A549 (cell line): ENCODE measurements around the gene WFDC11. TPM values are rescaled to one million over a fixed set of nuclear protein-coding genes. Genes with fewer than 3 reads are reported as not detected.
A peak's percentile ranks its signal among the peaks of the same experiment; 100 is the strongest.
"Not testable (repeated sequence)": the region's sequence is repeated elsewhere in the genome, so short reads cannot be mapped to it uniquely, and the experiment has no call there.

Experiments
- ATAC-seq, 2 experiments: fragments of 200-7000 bp in 1 of 2; fragments of >200 bp in 1 of 2; cut with Nextera tagmentation in 1 of 2; cut with Tn5 transposase in 1 of 2; 3 replicates each; pipeline versions ENCODE4 v1.8.0 to v1.9.1; 2018 to 2020; ENCODE audit warnings: mild to moderate bottlenecking in 1 of 2, moderate library complexity in 1 of 2
- CTCF ChIA-PET: fragments of 300-600 bp; sonication (Branson Sonifier 250); formaldehyde crosslinking; extraction: SDS; loops from one replicate; lab custom pipeline; 2021; ENCODE audit warnings: antibody characterized with exemption, inconsistent platforms; lab: Yijun Ruan, JAX
- POLR2A ChIA-PET: fragments of 350-600 bp; formaldehyde crosslinking; extraction: SDS; loops from one replicate; lab custom pipeline; 2021; ENCODE audit warnings: antibody characterized with exemption, inconsistent platforms; lab: Yijun Ruan, JAX
- DNase-seq, 2 experiments: peaks; one replicate each; pipeline versions ENCODE4 v3.0.0 to v3.0.0-alpha.2; 2011 to 2016; ENCODE audit warnings: low read depth in 1 of 2, low spot score in 1 of 2
- FAIRE-seq: peaks from 2 replicates; lab custom pipeline; 2011; peaks lifted over from hg19 to GRCh38; lab: Jason Lieb, UNC
- H3K27ac ChIP-seq, 2 experiments: fragments of >200 bp; sonication (Bioruptor Twin); formaldehyde crosslinking; 3 replicates each; pipeline ENCODE4 v1.5.1; 2016 to 2017
- H3K4me1 ChIP-seq: fragments of >200 bp; sonication (Bioruptor Twin); formaldehyde crosslinking; 3 replicates; pipeline ENCODE4 v1.6.1; 2016
- H3K4me2 ChIP-seq: fragments of >200 bp; sonication (Bioruptor Twin); formaldehyde crosslinking; 3 replicates; pipeline ENCODE4 v1.6.1; 2016
- H3K4me3 ChIP-seq: fragments of >200 bp; sonication (Bioruptor Twin); formaldehyde crosslinking; 3 replicates; pipeline ENCODE4 v1.5.1; 2016
- H3K9me3 ChIP-seq: fragments of >200 bp; sonication (Bioruptor Twin); formaldehyde crosslinking; 3 replicates; pipeline ENCODE4 v1.6.1; 2016
- CBX2 ChIP-seq: fragments of 200-600 bp; sonication (generic); IDR thresholded peaks from 2 replicates; pipeline ENCODE4 v1.6.1; 2016; ENCODE audit warnings: low read depth, mild to moderate bottlenecking, borderline replicate concordance
- CEBPB ChIP-seq, 2 experiments: fragments of >200 bp in 1 of 2; sonication (Bioruptor Twin) in 1 of 2; formaldehyde crosslinking in 1 of 2; IDR thresholded peaks; 2 replicates each; pipeline ENCODE4 v1.6.1; 2012 to 2016
- EHF ChIP-seq: fragments of 250-450 bp; sonication (Bioruptor Pico); IDR thresholded peaks from 2 replicates; pipeline ENCODE4 v1.5.0; 2020; ENCODE audit warnings: mild to moderate bottlenecking
- ESRRA ChIP-seq: fragments of 150-350 bp; IDR thresholded peaks from 2 replicates; pipeline ENCODE4 v1.6.1; 2014; ENCODE audit warnings: mild to moderate bottlenecking, low read length, borderline replicate concordance
- HOXA7 ChIP-seq: fragments of 250-450 bp; sonication (Bioruptor Pico); IDR thresholded peaks from 2 replicates; pipeline ENCODE4 v1.5.0; 2020; ENCODE audit warnings: mild to moderate bottlenecking, moderate library complexity
- HOXB5 ChIP-seq: fragments of 250-450 bp; sonication (Bioruptor Pico); IDR thresholded peaks from 2 replicates; pipeline ENCODE4 v1.5.0; 2020; ENCODE audit warnings: mild to moderate bottlenecking, moderate library complexity
- JUNB ChIP-seq: fragments of >200 bp; sonication (Bioruptor Twin); formaldehyde crosslinking; IDR thresholded peaks from 2 replicates; pipeline ENCODE4 v1.6.1; 2016
- KDM5A ChIP-seq: fragments of 200-600 bp; sonication (generic); IDR thresholded peaks from 2 replicates; pipeline ENCODE4 v1.6.1; 2016; ENCODE audit warnings: antibody characterized with exemption, mild to moderate bottlenecking
- MAX ChIP-seq: IDR thresholded peaks from 2 replicates; pipeline ENCODE4 v1.6.1; 2012
- MYC ChIP-seq: IDR thresholded peaks from 2 replicates; pipeline ENCODE4 v1.6.1; 2012; ENCODE audit warnings: mild to moderate bottlenecking, inconsistent platforms, low read length, improper control_type of control experiment, borderline replicate concordance
- PHF8 ChIP-seq: fragments of 200-600 bp; sonication (generic); IDR thresholded peaks from 2 replicates; pipeline ENCODE4 v1.6.1; 2016; ENCODE audit warnings: low read depth, mild to moderate bottlenecking, antibody characterized with exemption, moderate library complexity, borderline replicate concordance
- POLR2A ChIP-seq: IDR thresholded peaks from 2 replicates; pipeline ENCODE4 v1.6.1; 2012; ENCODE audit warnings: mild to moderate bottlenecking, low read length
- RAD21 ChIP-seq, 2 experiments: fragments of >200 bp in 1 of 2; sonication (Bioruptor Twin) in 1 of 2; formaldehyde crosslinking in 1 of 2; IDR thresholded peaks in 1 of 2; conservative IDR thresholded peaks in 1 of 2; 2 replicates in 1 of 2; 3 replicates in 1 of 2; pipeline ENCODE4 v1.6.1; 2012 to 2018; ENCODE audit warnings: inconsistent platforms in 1 of 2
- REST ChIP-seq: fragments of 200-600 bp; sonication (generic); IDR thresholded peaks from 2 replicates; pipeline ENCODE4 v1.6.1; 2016; ENCODE audit warnings: antibody characterized with exemption, mild to moderate bottlenecking, moderate library complexity
- RFX5 ChIP-seq: fragments of 450-650 bp; IDR thresholded peaks from 2 replicates; pipeline ENCODE4 v1.7.1; 2014; ENCODE audit warnings: antibody characterized with exemption, mild to moderate bottlenecking, moderate library complexity
- RNF2 ChIP-seq: fragments of 200-600 bp; sonication (generic); IDR thresholded peaks from 2 replicates; pipeline ENCODE4 v1.6.1; 2016; ENCODE audit warnings: low read depth, mild to moderate bottlenecking, antibody characterized with exemption, moderate library complexity, borderline replicate concordance
- WGBS: methylation state at CpG from one replicate; pipeline ENCODE4 v1.1.6; 2017; ENCODE audit errors: missing lambda C conversion rate; 5-methylcytosine and 5-hydroxymethylcytosine counted together
- polyA plus RNA-seq, 4 experiments: library from polyadenylated mRNA; depleted of rRNA in 3 of 4; stranded (reverse); fragments of >200 nt; fragmentation: RNase III in 1 of 4; extraction: RNeasy Plus Mini Kit Qiagen cat#74134 plus additional on column Dnase treatment in 1 of 4; gene quantifications; 2 replicates in 3 of 4; 3 replicates in 1 of 4; pipeline ENCODE4 v1.2.3, GENCODE V29; 2011 to 2017
- TF ChIP-seq, protein P1 (sequence below): IDR thresholded peaks from 2 replicates; pipeline ENCODE4 v1.6.1; 2012
- TF ChIP-seq, protein P2 (sequence below): fragments of 250-450 bp; sonication (Bioruptor Pico); IDR thresholded peaks from 2 replicates; pipeline ENCODE4 v1.5.0; 2020; ENCODE audit warnings: low read depth, mild to moderate bottlenecking, moderate library complexity

The WFDC11 gene
- polyA plus RNA-seq, 2 of the 4 experiments (the other 2 are of a cell fraction): not detected

GRCh38 chr20:45695496-45695895 is 25.5 kb upstream of the WFDC11 start:
- ChIA-PET CTCF (interaction anchor here (1.9 kb wide), 1 partner anchor 14 kb away, joined by 4 read pairs; no protein-coding TSS in a partner anchor), POLR2A (no interaction called here)
- ATAC-seq: no peak
- H3K27ac ChIP-seq: no peak overlapping the region
- no peak for DNase-seq
- TF ChIP-seq PHF8 (no peak), HOXB5 (CRISPR knock-in tag) (no peak)
- WGBS: 73% methylated on average over 2 of the region's 2 CpGs
- no peak overlapping the region for H3K4me3 ChIP-seq
- no peak overlapping the region for H3K4me2 ChIP-seq
- no peak for FAIRE-seq
- no peaks in the 10 kb centered on the region for H3K9me3 ChIP-seq
- H3K4me1 ChIP-seq: no peaks in the 10 kb centered on the region

GRCh38 chr20:45693346-45693745 is 23.3 kb upstream of the WFDC11 start:
- FAIRE-seq, H3K4me3 ChIP-seq, POLR2A ChIA-PET, H3K4me1 ChIP-seq, CTCF ChIA-PET, H3K27ac ChIP-seq, DNase-seq, ATAC-seq, H3K9me3 ChIP-seq, H3K4me2 ChIP-seq: not testable (repeated sequence)
- 21% methylated on average over 7 of the region's 12 CpGs for WGBS

DNA sequence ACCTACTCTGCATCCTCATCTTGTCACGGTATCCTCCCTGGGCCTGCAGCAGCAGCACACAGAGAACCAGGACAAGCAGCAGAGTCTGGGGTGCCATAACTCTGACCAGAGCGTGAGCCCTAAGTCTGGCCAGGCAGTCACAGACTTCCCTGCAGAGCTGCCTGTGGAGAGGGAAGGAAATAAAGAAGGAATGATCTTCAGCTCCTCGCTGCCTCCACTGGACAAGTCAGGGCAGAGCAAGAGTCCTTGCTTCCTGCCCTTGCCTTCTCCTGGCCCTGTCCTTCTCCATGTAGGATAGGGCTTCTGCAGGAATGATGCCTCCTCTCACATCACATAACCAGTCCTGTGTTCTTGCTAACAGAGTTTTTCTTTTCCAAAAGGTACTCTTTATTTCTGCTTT is 15.9 kb upstream of the WFDC11 start:
- ChIA-PET POLR2A (no interaction called here), CTCF (interaction anchor here (0.6 kb wide), 1 partner anchor 582 kb away, joined by 6 read pairs; no protein-coding TSS in a partner anchor)
- FAIRE-seq (no peak), ATAC-seq (peak; percentile 80 to 83), DNase-seq (peak; percentile 21 to 25)
- Histone ChIP-seq H3K4me1 (no peaks in the 10 kb centered on the region), H3K4me2 (no peak overlapping the region), H3K4me3 (no peak overlapping the region), H3K27ac (no peak overlapping the region), H3K9me3 (no peaks in the 10 kb centered on the region)
- TF ChIP-seq HOXA7: no peak
- 0 out of 5 replicates have a peak, but pooled peaks of 1 of the 2 experiments have one; percentile 3 for TF ChIP-seq RAD21 (conservative IDR thresholded peaks at IDR 0.05 in 1 of 2, IDR thresholded peaks at IDR 0.05 in 1 of 2)
- TF ChIP-seq EHF (CRISPR knock-in tag): no peak
- no peak for TF ChIP-seq RFX5
- 14% methylated on average over 3 of the region's 3 CpGs for WGBS

DNA sequence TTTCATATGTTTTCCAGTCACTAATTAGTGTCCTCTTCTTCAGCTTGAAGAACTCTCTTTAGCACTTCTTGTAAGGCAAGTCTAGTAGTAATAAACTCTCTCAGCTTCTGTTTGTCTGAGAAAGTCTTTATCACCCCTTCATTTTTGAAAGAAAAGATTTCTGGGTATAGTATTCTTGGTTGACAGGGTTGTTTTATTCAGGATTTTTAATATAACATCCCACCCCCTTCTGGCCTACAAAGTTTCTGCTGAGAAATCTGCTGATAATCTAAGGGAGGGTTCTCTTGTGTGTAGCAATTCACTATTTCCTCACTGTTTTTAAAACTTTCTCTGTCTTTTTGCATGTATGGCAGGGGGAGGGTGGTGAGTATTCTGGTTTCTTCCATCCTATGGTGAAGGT is 9.6 kb upstream of the WFDC11 start:
- CTCF ChIA-PET: interaction anchor here (0.9 to 1.7 kb wide), 3 partner anchors 10 to 91 kb away, joined by 3 to 4 read pairs (median 3); no protein-coding TSS in a partner anchor
- TF ChIP-seq, protein P1, sequence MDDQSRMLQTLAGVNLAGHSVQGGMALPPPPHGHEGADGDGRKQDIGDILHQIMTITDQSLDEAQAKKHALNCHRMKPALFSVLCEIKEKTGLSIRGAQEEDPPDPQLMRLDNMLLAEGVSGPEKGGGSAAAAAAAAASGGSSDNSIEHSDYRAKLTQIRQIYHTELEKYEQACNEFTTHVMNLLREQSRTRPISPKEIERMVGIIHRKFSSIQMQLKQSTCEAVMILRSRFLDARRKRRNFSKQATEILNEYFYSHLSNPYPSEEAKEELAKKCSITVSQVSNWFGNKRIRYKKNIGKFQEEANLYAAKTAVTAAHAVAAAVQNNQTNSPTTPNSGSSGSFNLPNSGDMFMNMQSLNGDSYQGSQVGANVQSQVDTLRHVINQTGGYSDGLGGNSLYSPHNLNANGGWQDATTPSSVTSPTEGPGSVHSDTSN: no peak
- no peak for TF ChIP-seq CBX2
- no peak for TF ChIP-seq POLR2A
- no peak for TF ChIP-seq HOXA7
- no peak for TF ChIP-seq MYC
- TF ChIP-seq KDM5A: no peak
- no peak for TF ChIP-seq MAX
- no peak for TF ChIP-seq RNF2
- no peak for TF ChIP-seq JUNB
- no peak for TF ChIP-seq REST
- TF ChIP-seq ESRRA: no peak
- no peak for TF ChIP-seq CEBPB (IDR thresholded peaks at IDR 0.05)
- TF ChIP-seq, protein P2, sequence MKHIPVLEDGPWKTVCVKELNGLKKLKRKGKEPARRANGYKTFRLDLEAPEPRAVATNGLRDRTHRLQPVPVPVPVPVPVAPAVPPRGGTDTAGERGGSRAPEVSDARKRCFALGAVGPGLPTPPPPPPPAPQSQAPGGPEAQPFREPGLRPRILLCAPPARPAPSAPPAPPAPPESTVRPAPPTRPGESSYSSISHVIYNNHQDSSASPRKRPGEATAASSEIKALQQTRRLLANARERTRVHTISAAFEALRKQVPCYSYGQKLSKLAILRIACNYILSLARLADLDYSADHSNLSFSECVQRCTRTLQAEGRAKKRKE (CRISPR knock-in tag): no peak
- ATAC-seq: no peak
- Histone ChIP-seq H3K9me3 (peaks cover 6% of the 10 kb centered on the region; the same call in 1 of the 3 replicates), H3K4me2 (no peak overlapping the region), H3K4me1 (no peaks in the 10 kb centered on the region), H3K4me3 (no peak overlapping the region), H3K27ac (no peak overlapping the region)
- FAIRE-seq: no peak
- POLR2A ChIA-PET: no interaction called here
- DNase-seq: no peak
